SK-N-SH (cell line): Measurements from ENCODE around the gene UBE3C. TPM values are rescaled to one million over a fixed set of nuclear protein-coding genes. Genes with fewer than 3 reads are reported as not detected.
A peak's percentile ranks its signal among the peaks of the same experiment; 100 is the strongest.

Source experiments
- CTCF ChIA-PET: fragments of 300-600, 350-600 bp; formaldehyde crosslinking; extraction: SDS; loops from one replicate; lab custom pipeline; 2021; lab: Yijun Ruan, JAX
- POLR2A ChIA-PET: fragments of 350-600 bp; sonication (Branson Sonifier 250); formaldehyde crosslinking; extraction: SDS; loops from one replicate; lab custom pipeline; 2020; ENCODE audit warnings: antibody characterized with exemption, inconsistent platforms; lab: Yijun Ruan, JAX
- DNase-seq: peaks from one replicate; pipeline ENCODE4 v3.0.0; 2012
- H2AFZ ChIP-seq: fragments of 200-600 bp; sonication (generic); 2 replicates; pipeline ENCODE4 v1.8.1; 2016; ENCODE audit warnings: antibody characterized with exemption, mild to moderate bottlenecking, low read depth
- H3F3A ChIP-seq: fragments of 200-600 bp; sonication (generic); replicated peaks from 2 replicates; pipeline ENCODE3; 2016; ENCODE audit warnings: antibody characterized with exemption, mild to moderate bottlenecking; ENCODE audit not compliant: insufficient read depth
- H3K27ac ChIP-seq, 2 experiments: fragments of 200-500 bp in 1 of 2; fragments of 200-600 bp in 1 of 2; sonication (Bioruptor generic) in 1 of 2; sonication (generic), shearing (Covaris generic) in 1 of 2; 2 replicates each; pipeline versions ENCODE4 v1.5.1 to v1.6.1; 2014 to 2016; ENCODE audit warnings: low read depth in 2 of 2, inconsistent platforms in 1 of 2, low read length in 1 of 2, mild to moderate bottlenecking in 1 of 2, mixed read lengths in 1 of 2
- H3K27me3 ChIP-seq: fragments of 200-600 bp; sonication (generic), shearing (Covaris generic); 2 replicates; pipeline ENCODE4 v1.6.1; 2016; ENCODE audit warnings: mixed run types; ENCODE audit not compliant: insufficient read depth
- H3K36me3 ChIP-seq, 2 experiments: fragments of 200-500 bp in 1 of 2; fragments of 200-600 bp in 1 of 2; sonication (Bioruptor generic) in 1 of 2; sonication (generic) in 1 of 2; replicated peaks in 1 of 2; 2 replicates each; pipeline versions ENCODE3 to v1.5.1; 2014 to 2016; ENCODE audit warnings: low read length in 1 of 2, mild to moderate bottlenecking in 1 of 2; ENCODE audit not compliant: insufficient read depth in 2 of 2, control insufficient read depth in 1 of 2
- H3K4me1 ChIP-seq, 2 experiments: fragments of 200-500 bp in 1 of 2; fragments of 200-600 bp in 1 of 2; sonication (Bioruptor generic) in 1 of 2; sonication (generic), shearing (Covaris generic) in 1 of 2; 2 replicates each; pipeline versions ENCODE4 v1.5.1 to v1.6.1; 2014 to 2016; ENCODE audit warnings: low read depth in 1 of 2, low read length in 1 of 2, mixed run types in 1 of 2; ENCODE audit not compliant: insufficient read depth in 2 of 2, control insufficient read depth in 1 of 2
- H3K4me2 ChIP-seq: fragments of 200-600 bp; sonication (generic), shearing (Covaris generic); 2 replicates; pipeline ENCODE4 v1.6.1; 2017; ENCODE audit warnings: mixed run types
- H3K4me3 ChIP-seq, 2 experiments: fragments of 200-500 bp in 1 of 2; fragments of 200-600 bp in 1 of 2; sonication (Bioruptor generic) in 1 of 2; sonication (generic), shearing (Covaris generic) in 1 of 2; 2 replicates each; pipeline versions ENCODE4 v1.5.1 to v1.8.1; 2014 to 2016; ENCODE audit warnings: low read depth in 2 of 2, inconsistent platforms in 1 of 2, low read length in 1 of 2, mild to moderate bottlenecking in 1 of 2, mixed read lengths in 1 of 2, moderate library complexity in 1 of 2
- H3K79me2 ChIP-seq: fragments of 200-600 bp; sonication (generic); 2 replicates; pipeline ENCODE4 v1.8.1; 2017; ENCODE audit warnings: mild to moderate bottlenecking; ENCODE audit not compliant: insufficient read depth
- H3K9ac ChIP-seq: fragments of 200-600 bp; sonication (generic); 2 replicates; pipeline ENCODE4 v1.6.1; 2017; ENCODE audit warnings: mixed run types
- H3K9me2 ChIP-seq: fragments of 200-600 bp; sonication (generic); 2 replicates; pipeline ENCODE4 v1.6.1; 2017; ENCODE audit warnings: mixed run types
- H3K9me3 ChIP-seq: fragments of 200-600 bp; sonication (generic); 2 replicates; pipeline ENCODE4 v1.6.1; 2017; ENCODE audit warnings: mixed run types, mild to moderate bottlenecking, moderate library complexity
- H4K20me1 ChIP-seq: fragments of 200-600 bp; sonication (generic); 2 replicates; pipeline ENCODE4 v1.6.1; 2017; ENCODE audit warnings: mild to moderate bottlenecking, mixed run types; ENCODE audit not compliant: insufficient read depth
- CTCF ChIP-seq: fragments of 200-600 bp; sonication (generic); IDR thresholded peaks from 2 replicates; pipeline ENCODE4 v1.6.1; 2017; ENCODE audit warnings: antibody characterized with exemption, mild to moderate bottlenecking, moderate library complexity
- EP300 ChIP-seq, 2 experiments: IDR thresholded peaks; 2 replicates each; pipeline versions ENCODE4 v1.4.0 to v1.6.1; 2012; ENCODE audit warnings: borderline replicate concordance in 1 of 2, low read depth in 1 of 2, low read length in 1 of 2
- FOSL2 ChIP-seq: IDR thresholded peaks from 2 replicates; pipeline ENCODE4 v1.4.0; 2012; ENCODE audit warnings: low read depth, mild to moderate bottlenecking, moderate library complexity, borderline replicate concordance
- FOXJ3 ChIP-seq: sonication (generic); formaldehyde crosslinking; IDR thresholded peaks from 2 replicates; pipeline ENCODE4 v1.5.1; 2020; ENCODE audit warnings: mild to moderate bottlenecking, missing genetic modification reagents
- GABPA ChIP-seq: IDR thresholded peaks from 2 replicates; pipeline ENCODE4 v1.4.0; 2012; ENCODE audit warnings: low read depth, mild to moderate bottlenecking
- GATA2 ChIP-seq: sonication (generic); formaldehyde crosslinking; IDR thresholded peaks from 2 replicates; pipeline ENCODE4 v1.5.0; 2020; ENCODE audit warnings: mild to moderate bottlenecking, missing genetic modification reagents
- MEF2A ChIP-seq: IDR thresholded peaks from 2 replicates; pipeline ENCODE4 v1.4.0; 2012; ENCODE audit warnings: low read depth, borderline replicate concordance
- NFIC ChIP-seq: IDR thresholded peaks from 2 replicates; pipeline ENCODE4 v1.4.0; 2012; ENCODE audit warnings: borderline replicate concordance
- POLR2AphosphoS5 ChIP-seq: IDR thresholded peaks from 2 replicates; pipeline ENCODE4 v1.6.1; 2012; ENCODE audit warnings: low read depth, low read length
- RXRA ChIP-seq: IDR thresholded peaks from 2 replicates; pipeline ENCODE4 v1.4.0; 2012; ENCODE audit warnings: low read depth, mild to moderate bottlenecking, borderline replicate concordance
- SMC3 ChIP-seq: IDR thresholded peaks from 2 replicates; pipeline ENCODE4 v1.6.1; 2012; ENCODE audit warnings: low read depth, low read length, improper control_type of control experiment
- TAF1 ChIP-seq: IDR thresholded peaks from 2 replicates; pipeline ENCODE4 v1.6.1; 2012; ENCODE audit warnings: low read depth, mild to moderate bottlenecking, low read length, moderate library complexity, borderline replicate concordance
- TCF12 ChIP-seq: IDR thresholded peaks from 2 replicates; pipeline ENCODE4 v1.4.0; 2012
- TEAD4 ChIP-seq: IDR thresholded peaks from 2 replicates; pipeline ENCODE4 v1.4.0; 2012; ENCODE audit warnings: mild to moderate bottlenecking, borderline replicate concordance; ENCODE audit not compliant: insufficient read depth
- USF2 ChIP-seq: fragments of 150-350 bp; IDR thresholded peaks from 2 replicates; pipeline ENCODE4 v1.6.1; 2017; ENCODE audit warnings: antibody characterized with exemption, low read length, low read depth, borderline replicate concordance
- WGBS: methylation state at CpG from one replicate; pipeline ENCODE4 v1.1.6; 2017; ENCODE audit warnings: low lambda C conversion rate; 5-methylcytosine and 5-hydroxymethylcytosine counted together
- polyA plus RNA-seq, 3 experiments: library from polyadenylated mRNA; depleted of rRNA; stranded (reverse); fragments of >200 nt; gene quantifications; 2 replicates each; pipeline ENCODE4 v1.2.3, GENCODE V29; 2012

The UBE3C gene
- polyA plus RNA-seq, 1 of the 3 experiments (the other 2 are of a cell fraction): 48.4 TPM

- Histone ChIP-seq H3K27ac (no peak overlapping the region), H3K4me2 (no peak overlapping the region), H3K9me3 (no peaks in the 10 kb centered on the region), H3K4me1 (no peaks in the 10 kb centered on the region), H3K9me2 (no peaks in the 10 kb centered on the region), H4K20me1 (no peaks in the 10 kb centered on the region), H3F3A (no peaks in the 10 kb centered on the region), H3K4me3 (no peak overlapping the region), H3K79me2 (no peaks in the 10 kb centered on the region), H3K27me3 (no peaks in the 10 kb centered on the region), H2AFZ (no peak overlapping the region), H3K9ac (no peak overlapping the region), H3K36me3 (no peaks in the 10 kb centered on the region)
- WGBS: 77% methylated on average over 12 of the region's 12 CpGs
- DNase-seq: no peak
- CTCF ChIA-PET: interaction anchor here (1.8 kb wide), 1 partner anchor 21 kb away, joined by 5 read pairs; no protein-coding TSS in a partner anchor
- no peak for TF ChIP-seq TAF1
- POLR2A ChIA-PET: no interaction called here
These were observed 156.0 kb downstream of the UBE3C start for GRCh38 chr7:157294773-157295172.

- no peak overlapping the region for H2AFZ ChIP-seq
- H3K27me3 ChIP-seq: no peaks in the 10 kb centered on the region
- H3K9me3 ChIP-seq: no peaks in the 10 kb centered on the region
- DNase-seq: peak; percentile 40
- H3K27ac ChIP-seq: no peak overlapping the region
- H4K20me1 ChIP-seq: no peaks in the 10 kb centered on the region
- H3K4me2 ChIP-seq: no peak overlapping the region
- 75% methylated on average over 7 of the region's 12 CpGs for WGBS
- POLR2A ChIA-PET: no interaction called here
- TF ChIP-seq FOXJ3 (CRISPR knock-in tag) (no peak), MEF2A (no peak), EP300 (IDR thresholded peaks at IDR 0.05; ENCODE audit: borderline replicate concordance in 1 of 2, low read depth in 1 of 2, low read length in 1 of 2) (no peak), TCF12 (no peak), CTCF (no peak), GATA2 (CRISPR knock-in tag) (no peak), NFIC (no peak), TEAD4 (no peak), FOSL2 (no peak), SMC3 (no peak), GABPA (no peak), RXRA (no peak), POLR2AphosphoS5 (no peak), USF2 (no peak)
- TF ChIP-seq, all 33 proteins: peak for 0
- no peak overlapping the region for H3K9ac ChIP-seq
- H3F3A ChIP-seq: no peaks in the 10 kb centered on the region
- H3K9me2 ChIP-seq: no peaks in the 10 kb centered on the region
- H3K36me3 ChIP-seq: no peaks in the 10 kb centered on the region
- no peak overlapping the region for H3K4me3 ChIP-seq
- CTCF ChIA-PET: interaction anchor here (1.4 kb wide), 1 partner anchor 22 kb away, joined by 4 read pairs; no protein-coding TSS in a partner anchor
- no peaks in the 10 kb centered on the region for H3K4me1 ChIP-seq
- no peaks in the 10 kb centered on the region for H3K79me2 ChIP-seq
These were observed 156.6 kb downstream of the UBE3C start for GRCh38 chr7:157295338-157295737.
